ENCODE measurements around the gene IGFBP2. TPM values are rescaled to one million over a fixed set of nuclear protein-coding genes. Genes with fewer than 3 reads are reported as not detected.

The IGFBP2 gene
- total and polyA plus RNA-seq, 8 donors: 106 to 636 (median 296) TPM

GRCh38 chr2:216620786-216621185, 12.4 kb upstream of the IGFBP2 start:
- no peak for TF ChIP-seq POLR2A (IDR thresholded peaks at IDR 0.05)
- no peak for TF ChIP-seq POLR2AphosphoS5 (IDR thresholded peaks at IDR 0.05)
- TF ChIP-seq CTCF (IDR thresholded peaks at IDR 0.05): no peak
- no peak for TF ChIP-seq EP300 (IDR thresholded peaks at IDR 0.05)
- WGBS, 5 donors: 53 to 76% (median 68%) methylated on average over 12 of the region's 12 CpGs
- Histone ChIP-seq H3K4me1 (peaks cover 22 to 38% (median 28%) of the 10 kb centered on the region in 4 donors), H3K27me3 (no peaks in the 10 kb centered on the region), H3K27ac (peak overlapping the region in 4 of 5 donors; percentile 1 to 36 (median 17)), H3K4me3 (no peak overlapping the region), H3K36me3 (no peaks in the 10 kb centered on the region), H3K9me3 (no peaks in the 10 kb centered on the region)
- intact Hi-C loops (cut with DNase I; ENCODE audit: low total_unique reads): no loop called here
- peak in 1 of 2 donors; percentile 89 for DNase-seq

GRCh38 chr2:216621292-216621691, 11.9 kb upstream of the IGFBP2 start:
- Histone ChIP-seq H3K4me1 (peaks cover 22 to 32% (median 28%) of the 10 kb centered on the region in 4 donors), H3K27me3 (no peaks in the 10 kb centered on the region), H3K36me3 (no peaks in the 10 kb centered on the region), H3K4me3 (no peak overlapping the region), H3K27ac (peak overlapping the region in 4 of 5 donors; percentile 1 to 36 (median 17)), H3K9me3 (no peaks in the 10 kb centered on the region)
- intact Hi-C loops (cut with DNase I; ENCODE audit: low total_unique reads): no loop called here
- WGBS, 5 donors: 20 to 42% (median 33%) methylated on average over 4 of the region's 4 CpGs
- peak; percentile 40 to 46 for DNase-seq
- TF ChIP-seq EP300 (IDR thresholded peaks at IDR 0.05) (no peak), CTCF (IDR thresholded peaks at IDR 0.05) (no peak), POLR2AphosphoS5 (IDR thresholded peaks at IDR 0.05) (no peak), POLR2A (IDR thresholded peaks at IDR 0.05) (no peak)

GRCh38 chr2:216622526-216622925, 10.7 kb upstream of the IGFBP2 start:
- no peaks in the 10 kb centered on the region for H3K27me3 ChIP-seq
- no peak overlapping the region for H3K27ac ChIP-seq
- H3K4me3 ChIP-seq: no peak overlapping the region
- DNase-seq: no peak
- no peaks in the 10 kb centered on the region for H3K36me3 ChIP-seq
- intact Hi-C loops (cut with DNase I; ENCODE audit: low total_unique reads): no loop called here
- TF ChIP-seq POLR2AphosphoS5 (IDR thresholded peaks at IDR 0.05): no peak
- TF ChIP-seq CTCF (IDR thresholded peaks at IDR 0.05): no peak
- WGBS, 5 donors: 61 to 82% (median 69%) methylated on average over 3 to 4 of the region's 4 CpGs
- H3K9me3 ChIP-seq: no peaks in the 10 kb centered on the region
- H3K4me1 ChIP-seq: peaks cover 22 to 31% (median 28%) of the 10 kb centered on the region in 4 donors

GRCh38 chr2:216624251-216624650, 9.0 kb upstream of the IGFBP2 start:
- no peak for DNase-seq
- no peaks in the 10 kb centered on the region for H3K27me3 ChIP-seq
- no peak overlapping the region for H3K4me3 ChIP-seq
- H3K4me1 ChIP-seq: peaks cover 22 to 29% (median 28%) of the 10 kb centered on the region in 4 donors
- H3K9me3 ChIP-seq: no peaks in the 10 kb centered on the region
- WGBS, 5 donors: 92 to 100% (median 98%) methylated on average over 2 of the region's 2 CpGs
- no peak for TF ChIP-seq POLR2A (IDR thresholded peaks at IDR 0.05)
- TF ChIP-seq EP300 (IDR thresholded peaks at IDR 0.05): no peak
- no peak for TF ChIP-seq POLR2AphosphoS5 (IDR thresholded peaks at IDR 0.05)
- no peak for TF ChIP-seq CTCF (IDR thresholded peaks at IDR 0.05)
- intact Hi-C loops (cut with DNase I; ENCODE audit: low total_unique reads): no loop called here
- H3K27ac ChIP-seq: no peak overlapping the region
- no peaks in the 10 kb centered on the region for H3K36me3 ChIP-seq

All from stomach (tissue), 9 donors.